ENCODE data around the gene ZNF76.

DNA sequence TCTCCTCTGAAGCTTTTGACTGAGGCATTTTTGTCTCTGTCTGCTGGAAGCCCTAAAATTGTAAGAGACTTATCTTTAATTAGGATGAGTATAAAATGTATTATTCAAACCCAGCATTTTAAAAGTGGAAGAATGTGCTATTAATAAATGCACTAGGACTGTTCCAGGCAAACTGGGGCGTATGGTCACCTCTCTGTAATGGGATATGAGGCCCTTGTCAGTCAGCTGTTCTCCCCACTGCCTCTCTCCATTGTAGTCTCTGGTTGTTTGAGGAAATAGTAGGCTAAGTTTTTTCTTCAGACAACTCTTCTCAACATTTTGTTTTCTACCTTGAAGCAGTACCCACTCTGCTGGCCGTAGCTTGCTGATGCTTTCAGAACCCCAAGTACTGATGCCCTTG is 23.8 kb downstream of the ZNF76 start:
- TF ChIP-seq EZH2 (IDR thresholded peaks at IDR 0.05) (no peak), POLR2AphosphoS5 (IDR thresholded peaks at IDR 0.05; ENCODE audit: borderline replicate concordance, low read depth, low read length) (no peak)
